Cardiac septum (tissue), 1 donor: ENCODE data around the gene TP73. TPM values are rescaled to one million over a fixed set of nuclear protein-coding genes. Genes with fewer than 3 reads are reported as not detected.
"Not testable (repeated sequence)": the region's sequence is repeated elsewhere in the genome, so short reads cannot be mapped to it uniquely, and the experiment has no call there.

Experiments used
- DNase-seq: peaks from one replicate; pipeline ENCODE4 v3.0.0-alpha.2; 2020; ENCODE audit warnings: low spot score
- intact Hi-C: fragments of 100-400 bp; cut with DNase I; formaldehyde crosslinking; loops from one replicate; pipeline ENCODE4 v1.14.0; 2022
- total RNA-seq: library from RNA; stranded (reverse); fragmentation: NEBNext Ultra II Directional; extraction: Animal tissue kit (Norgen Biotek cat#: 25700); gene quantifications from one replicate; pipeline ENCODE4 v1.2.1, GENCODE V29; 2021
- donor health status: DM: no; HTN: no; CAD: no.

Gene TP73
- total RNA-seq, 1 donor from 2014 or later, result 0.30 TPM

DNA sequence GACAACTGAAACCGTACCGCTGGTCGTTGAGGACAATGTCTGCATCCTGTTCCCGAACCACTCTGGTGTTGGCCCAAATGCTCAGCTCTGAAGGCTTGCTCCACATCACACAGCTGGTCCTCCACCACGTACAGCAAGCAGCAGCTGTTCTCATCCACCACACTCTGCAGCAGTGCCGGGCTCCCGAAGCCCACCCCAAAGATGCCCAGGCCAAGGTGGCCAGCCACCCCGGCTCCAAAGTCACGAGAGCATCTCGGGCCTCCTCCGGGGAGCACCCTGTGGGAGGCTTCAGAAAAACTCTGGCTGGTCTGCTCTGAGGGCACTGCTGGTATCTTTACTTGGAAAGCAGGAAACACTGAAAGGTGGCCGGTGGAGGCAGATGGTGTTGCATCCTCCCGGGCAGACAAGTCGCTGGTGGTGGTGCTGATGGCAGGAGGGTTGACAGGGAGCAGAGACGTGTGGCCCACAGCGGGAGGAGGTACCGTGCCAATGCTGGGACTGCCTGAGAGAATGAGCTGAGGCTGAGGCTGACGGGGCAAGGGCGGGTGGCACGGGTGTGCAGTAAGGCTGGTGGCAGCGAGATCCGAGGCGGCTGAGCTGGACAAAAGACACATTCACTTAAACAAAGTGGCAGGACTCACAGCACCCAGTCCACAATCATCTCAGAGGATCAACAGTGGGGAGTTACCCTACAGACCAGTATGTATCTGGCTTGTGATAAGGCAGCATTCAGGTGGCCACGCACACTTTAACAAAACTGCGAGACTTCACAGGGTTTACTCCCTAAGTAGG, 93.5 kb downstream of the TP73 start:
- DNase-seq, result no peak
- intact Hi-C loops, result loop anchor here (2.0 kb wide), 1 partner anchor 51 kb away; the partner anchor contains the start of gene LRRC47

DNA sequence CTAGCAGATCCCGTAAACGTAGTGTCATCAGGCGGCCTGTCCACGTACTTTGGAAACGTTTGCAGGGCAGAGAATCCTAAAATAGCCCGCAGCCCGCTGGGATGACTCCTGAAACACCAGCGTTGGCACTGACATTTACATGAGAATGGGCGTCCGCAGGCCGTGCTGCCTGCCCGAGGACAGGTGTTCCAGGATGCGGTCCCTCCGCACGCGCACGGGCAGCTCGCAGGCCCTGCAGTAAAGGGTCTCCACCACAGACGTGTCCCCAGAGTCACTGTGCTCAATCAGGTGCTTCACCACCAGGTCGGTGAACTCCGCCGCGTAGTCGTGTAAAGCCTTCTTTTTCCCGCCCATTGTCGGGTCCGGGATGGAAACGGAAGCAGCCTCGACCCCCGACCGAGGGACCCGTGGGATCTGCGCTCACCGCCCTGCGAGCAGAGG, 94.1 kb downstream of the TP73 start:
- intact Hi-C loops, result loop anchor here (2.0 kb wide), 1 partner anchor 50 kb away; the partner anchor contains the start of gene LRRC47
- no peak for DNase-seq

DNA sequence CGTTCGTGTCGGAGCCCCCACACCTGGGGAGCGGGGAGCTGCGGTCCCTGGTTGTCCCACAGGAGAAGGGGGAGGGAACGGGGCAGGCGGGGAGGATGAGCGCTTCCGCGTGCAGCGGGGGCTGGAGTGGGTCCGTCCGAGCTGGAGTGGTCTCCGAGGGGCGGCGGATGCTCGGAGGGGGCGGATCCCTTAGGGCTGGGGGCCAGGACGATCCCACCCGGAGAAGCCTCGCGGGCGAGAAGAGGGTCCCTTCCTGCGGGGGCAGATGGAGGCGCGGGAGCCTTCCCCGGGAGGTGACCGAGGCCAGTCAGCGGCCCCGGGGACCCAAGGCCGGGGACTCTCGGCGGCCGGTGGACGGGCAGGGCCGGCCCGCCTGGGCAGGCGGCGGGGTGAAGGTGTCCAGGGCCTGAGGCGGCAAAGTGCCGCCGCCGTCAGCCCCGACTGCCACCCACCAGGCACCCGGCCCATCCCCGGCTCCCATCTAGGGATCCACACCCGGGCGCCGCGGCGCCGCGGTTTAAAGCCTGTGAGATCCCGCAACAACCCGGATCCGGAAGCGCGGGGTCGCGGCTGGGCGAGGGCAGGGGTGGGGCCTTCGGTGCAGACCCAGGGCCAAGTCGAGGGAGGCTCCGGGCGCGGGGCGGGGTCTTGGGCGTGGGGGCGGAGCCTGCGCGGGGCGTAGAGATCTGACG, 94.7 kb downstream of the TP73 start:
- intact Hi-C loops, result loop anchor here (2.0 kb wide), 1 partner anchor 50 kb away; the partner anchor contains the start of gene LRRC47
- peak; percentile 93 for DNase-seq

DNA sequence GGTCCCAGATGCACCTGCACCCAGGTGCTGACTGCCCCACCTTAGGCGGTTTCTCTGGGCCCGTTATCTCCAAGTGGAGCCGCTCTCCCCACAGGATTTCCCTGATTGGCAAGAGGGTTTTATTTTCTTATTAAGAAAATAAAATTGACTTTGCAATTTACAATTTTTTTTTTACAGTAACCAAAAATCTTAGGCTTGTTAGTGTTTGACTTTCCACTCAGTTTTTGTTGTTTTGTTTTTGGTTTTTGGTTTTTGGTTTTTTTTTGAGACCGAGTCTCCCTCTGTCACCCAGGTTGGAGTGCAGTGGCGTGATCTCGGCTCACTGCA, 95.2 kb downstream of the TP73 start:
- no peak for DNase-seq

DNA sequence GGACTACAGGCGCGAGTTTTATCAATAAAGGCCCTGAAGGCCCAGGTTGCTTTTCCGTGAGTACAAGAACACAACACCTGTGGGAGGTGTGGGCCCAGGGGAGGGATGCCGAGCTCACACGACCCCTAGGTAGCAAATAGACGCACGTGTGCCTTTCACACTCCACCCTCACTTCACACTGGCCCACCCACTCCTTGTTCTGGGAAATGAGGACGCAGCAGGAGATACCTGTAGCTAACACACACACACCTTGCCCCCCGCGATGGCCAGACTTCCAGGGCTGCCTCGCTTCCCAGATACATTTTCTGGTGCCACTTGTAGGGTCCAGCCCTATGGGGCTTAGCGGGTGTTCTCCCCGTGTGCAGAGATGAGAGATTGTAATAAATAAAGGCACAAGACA, 95.6 kb downstream of the TP73 start:
- DNase-seq, result no peak
- intact Hi-C loops, result loop anchor here (2.0 kb wide), 1 partner anchor 49 kb away; the partner anchor contains the start of gene LRRC47

More for the DNA sequence above, 95.2 kb downstream of the TP73 start:
- intact Hi-C loops, result loop anchor here (2.0 kb wide), 1 partner anchor 49 kb away; the partner anchor contains the start of gene LRRC47

DNA sequence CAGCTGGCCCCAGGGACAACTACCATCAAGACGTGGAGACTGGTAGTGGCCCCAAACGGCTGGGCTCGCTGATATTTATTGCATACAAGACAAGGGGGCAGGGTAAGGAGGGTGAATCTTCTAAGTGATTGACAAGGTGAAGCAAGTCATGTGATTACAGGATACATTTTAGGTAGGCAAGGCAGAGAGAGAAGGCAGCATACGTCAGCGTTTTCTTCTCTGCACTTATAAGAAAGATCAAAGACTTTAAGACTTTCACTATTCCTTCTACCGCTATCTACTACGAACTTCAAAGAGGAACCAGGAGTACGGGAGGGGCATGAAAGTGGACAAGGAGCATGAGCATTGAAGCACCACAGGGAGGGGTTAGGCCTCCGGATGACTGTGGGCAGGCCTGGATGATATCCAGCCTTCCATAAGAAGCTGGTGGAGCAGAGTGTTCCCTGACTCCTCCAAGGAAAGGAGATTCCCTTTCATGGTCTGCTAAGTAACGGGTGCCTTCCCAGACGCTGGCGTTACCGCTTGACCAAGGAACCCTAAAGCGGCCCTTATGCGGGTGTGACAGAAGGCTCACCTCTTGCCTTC, 96.1 kb downstream of the TP73 start:
- DNase-seq, intact Hi-C loops: not testable (repeated sequence)

DNA sequence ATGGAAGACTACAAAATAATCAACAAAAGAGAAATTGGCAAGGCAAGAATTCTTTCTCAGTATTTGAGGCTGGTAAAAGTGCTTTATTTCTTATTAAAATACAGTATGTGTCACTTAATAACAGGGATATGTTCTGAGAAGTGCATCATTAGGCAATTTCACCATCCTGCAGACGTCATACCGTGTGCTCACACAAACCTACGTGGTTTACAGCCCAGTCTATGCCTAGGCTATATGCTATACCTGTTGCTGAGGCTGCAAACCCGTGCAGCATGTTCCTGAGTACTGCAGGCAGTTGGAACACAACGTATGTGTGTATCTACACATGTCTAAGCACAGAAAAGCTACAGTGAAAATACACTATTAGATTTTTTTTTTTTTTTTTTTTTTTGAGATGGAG, 97.2 kb downstream of the TP73 start:
- intact Hi-C loops, result no loop called here
- no peak for DNase-seq

DNA sequence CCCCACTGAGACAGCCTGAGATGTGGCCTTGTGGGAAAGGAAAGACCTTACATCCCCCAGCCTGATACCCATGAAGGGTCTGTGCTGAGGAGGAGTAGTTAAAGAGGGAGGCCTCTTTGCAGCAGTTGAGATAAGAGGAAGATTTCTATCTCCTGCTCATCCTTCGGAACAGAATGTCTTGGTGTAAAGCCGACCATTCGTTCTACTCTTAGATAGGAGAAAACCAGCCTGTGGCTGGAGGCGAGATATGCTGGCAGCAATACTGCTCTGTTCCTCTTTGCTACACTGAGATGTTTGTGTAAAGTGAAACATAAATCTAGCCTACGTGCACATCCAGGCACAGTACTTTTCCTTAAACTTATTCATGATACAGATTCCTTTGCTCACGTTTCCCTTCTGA, 98.4 kb downstream of the TP73 start:
- DNase-seq, result no peak
- intact Hi-C loops, result no loop called here

DNA sequence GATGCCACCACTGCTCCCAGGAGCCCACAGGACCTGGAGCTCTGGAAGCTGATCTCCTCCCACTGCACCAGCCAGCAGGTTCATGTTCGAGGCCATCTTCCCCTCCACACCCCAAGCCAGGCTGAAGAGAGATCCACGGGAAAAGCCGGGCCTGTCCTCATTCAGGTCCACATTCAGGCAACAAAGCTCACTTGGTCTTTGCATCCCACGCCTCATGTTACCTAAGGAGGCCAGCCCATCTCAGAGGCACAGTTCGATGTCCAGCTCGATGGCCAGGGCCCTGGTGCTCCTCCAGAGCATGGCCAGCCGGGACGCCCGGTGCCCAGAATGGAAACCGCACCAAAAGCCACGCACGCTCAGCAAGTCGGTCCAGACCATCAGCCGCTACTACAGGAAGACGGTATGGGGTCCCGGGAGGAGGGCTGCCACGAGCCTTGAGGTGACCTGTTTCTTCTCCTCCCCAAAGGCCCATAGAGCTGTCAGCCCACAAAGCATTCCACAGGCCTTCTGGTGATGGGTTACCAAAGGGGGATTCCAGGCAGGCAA, 100.2 kb downstream of the TP73 start, which contains the start of gene CCDC27:
TSS of gene CCDC27 (plus strand) at position 51 of the 546 bp plus-strand sequence. CDS start at position 83, 32 bp downstream.
- no peak for DNase-seq
- intact Hi-C loops, result no loop called here

DNA sequence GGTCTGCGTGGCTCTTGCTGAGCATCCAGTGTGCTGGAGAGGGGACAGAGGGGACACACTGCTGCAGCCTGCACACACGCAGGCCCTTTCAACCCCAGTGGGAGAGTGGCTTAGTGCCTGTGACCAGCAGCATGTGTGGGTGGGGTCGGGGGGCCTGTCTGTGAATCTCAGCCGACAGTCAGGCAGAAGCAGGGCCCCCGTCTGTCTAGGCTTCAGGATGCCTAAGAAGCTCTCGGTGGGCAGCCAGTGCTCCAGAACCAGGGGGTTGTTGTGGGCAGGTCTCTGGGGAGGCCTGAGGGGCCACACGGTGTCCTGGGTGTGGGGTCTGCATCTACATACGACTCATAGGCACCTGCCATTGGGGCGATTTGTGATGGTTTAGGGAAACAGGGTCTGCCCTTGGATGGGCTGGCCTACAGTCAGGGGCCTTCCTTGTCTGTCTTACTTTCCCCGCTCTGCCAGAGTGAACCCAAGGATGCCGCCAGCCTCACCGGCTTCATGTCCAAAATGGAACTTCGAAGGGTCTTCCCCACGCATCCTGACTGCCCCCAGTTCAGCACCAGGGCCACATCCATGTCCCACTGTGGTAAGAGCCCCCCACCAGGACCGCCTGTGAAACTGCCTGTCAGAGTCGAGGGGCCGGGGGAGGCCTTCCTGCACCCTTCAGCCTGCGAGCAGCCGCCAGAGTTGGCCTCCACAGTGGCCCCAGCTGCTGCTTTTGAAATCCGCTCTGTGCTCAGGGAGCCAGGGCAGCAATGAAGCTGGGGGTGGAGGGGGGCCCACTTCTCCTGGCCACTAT, 101.5 kb downstream of the TP73 start:
- no peak for DNase-seq
- intact Hi-C loops, result no loop called here

DNA sequence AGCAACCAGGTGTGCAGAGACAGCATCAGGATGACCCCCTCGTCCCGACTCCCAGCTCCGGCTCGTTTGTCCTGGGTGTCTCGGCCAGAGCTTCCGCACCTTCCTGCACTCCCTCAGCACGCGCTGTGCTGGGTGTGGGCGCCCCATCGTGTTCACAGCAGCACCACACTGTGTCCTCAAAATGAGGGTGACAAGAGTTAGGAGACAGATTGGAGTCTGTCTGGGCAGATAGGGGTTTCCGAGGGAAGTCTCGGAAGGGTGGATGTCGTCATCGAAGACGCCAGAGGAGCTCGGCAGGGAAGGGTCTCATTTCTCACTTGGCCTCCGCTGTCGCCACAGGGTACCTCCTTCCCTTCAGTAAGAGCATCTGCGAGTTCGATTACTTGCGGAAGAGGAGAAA, 104.1 kb downstream of the TP73 start:
- no peak for DNase-seq
- intact Hi-C loops, result no loop called here

DNA sequence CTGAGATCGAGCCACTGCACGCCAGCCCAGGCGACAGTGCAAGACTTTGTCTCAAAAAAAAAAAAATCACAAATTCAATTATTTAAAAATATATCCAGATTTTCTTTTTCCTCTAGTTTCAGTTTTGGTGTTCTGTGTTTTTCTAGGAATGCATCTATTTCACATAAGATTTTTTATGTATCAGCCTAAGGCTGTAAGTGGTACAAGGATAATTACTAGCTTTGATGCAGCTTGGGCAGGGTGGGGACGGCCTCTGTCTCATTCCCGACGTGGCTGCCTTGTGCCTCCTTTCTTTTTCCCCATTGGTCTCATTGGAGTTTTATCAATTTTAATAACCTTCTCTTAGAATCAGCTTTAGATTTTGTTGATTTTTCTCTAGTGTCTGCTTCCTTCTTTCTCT, 106.8 kb downstream of the TP73 start:
- intact Hi-C loops, result no loop called here

DNA sequence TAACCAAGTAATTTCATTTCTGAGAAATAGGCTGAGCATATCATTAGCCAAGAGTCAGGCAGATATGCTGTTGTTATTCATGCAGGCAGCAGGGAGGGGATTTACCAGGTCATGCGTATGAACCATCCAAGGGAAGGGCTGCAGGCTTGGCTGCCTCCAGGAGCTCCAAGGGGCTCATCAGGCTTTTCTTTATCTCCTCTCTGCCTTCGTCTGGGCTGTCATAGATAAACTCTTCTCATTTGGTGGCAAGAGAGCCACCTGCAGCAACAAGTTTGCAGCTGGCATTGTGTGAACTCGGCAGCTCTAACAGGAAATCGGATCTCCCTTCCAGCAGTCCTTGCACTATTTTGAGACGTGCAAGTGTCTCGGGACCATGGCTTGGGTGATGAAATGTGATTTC, 107.5 kb downstream of the TP73 start:
- DNase-seq, result no peak
- intact Hi-C loops, result no loop called here

More for the DNA sequence above, 106.8 kb downstream of the TP73 start:
- no peak for DNase-seq

DNA sequence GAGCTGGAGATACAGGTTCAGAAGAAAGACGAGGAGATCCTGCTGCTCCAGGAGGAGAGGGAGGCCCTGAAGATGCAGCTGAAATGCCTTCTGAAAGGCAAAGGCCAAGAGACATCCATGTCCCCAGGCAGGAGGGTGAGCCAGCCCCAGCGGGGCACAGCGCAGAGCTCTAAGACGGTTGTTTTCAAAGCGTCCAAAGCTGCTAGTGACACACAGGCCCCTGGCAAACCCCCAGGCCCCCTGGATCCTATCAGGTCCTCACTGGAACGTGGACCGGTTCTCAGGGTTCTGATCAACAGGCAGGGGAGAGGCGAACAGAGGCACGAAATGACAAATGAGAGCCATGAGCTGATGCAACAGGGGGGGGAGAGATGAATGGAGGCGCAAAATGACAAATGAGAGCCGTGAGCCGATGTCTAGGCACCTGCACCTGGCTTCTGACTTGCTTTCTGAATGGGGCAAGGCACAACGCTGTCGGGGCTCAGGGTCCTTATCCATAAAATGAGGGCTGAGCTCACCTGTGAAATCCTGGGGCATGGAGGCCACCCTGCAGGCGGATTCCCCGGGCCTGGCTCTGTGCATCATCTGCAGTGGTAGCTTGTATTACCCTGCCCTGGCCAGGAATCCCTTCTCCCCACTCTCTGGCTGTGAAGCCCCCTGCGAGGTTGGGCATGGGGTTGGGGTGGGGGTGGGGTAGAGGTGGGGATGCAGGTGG, 109.1 kb downstream of the TP73 start:
- no peak for DNase-seq
- intact Hi-C loops, result no loop called here

DNA sequence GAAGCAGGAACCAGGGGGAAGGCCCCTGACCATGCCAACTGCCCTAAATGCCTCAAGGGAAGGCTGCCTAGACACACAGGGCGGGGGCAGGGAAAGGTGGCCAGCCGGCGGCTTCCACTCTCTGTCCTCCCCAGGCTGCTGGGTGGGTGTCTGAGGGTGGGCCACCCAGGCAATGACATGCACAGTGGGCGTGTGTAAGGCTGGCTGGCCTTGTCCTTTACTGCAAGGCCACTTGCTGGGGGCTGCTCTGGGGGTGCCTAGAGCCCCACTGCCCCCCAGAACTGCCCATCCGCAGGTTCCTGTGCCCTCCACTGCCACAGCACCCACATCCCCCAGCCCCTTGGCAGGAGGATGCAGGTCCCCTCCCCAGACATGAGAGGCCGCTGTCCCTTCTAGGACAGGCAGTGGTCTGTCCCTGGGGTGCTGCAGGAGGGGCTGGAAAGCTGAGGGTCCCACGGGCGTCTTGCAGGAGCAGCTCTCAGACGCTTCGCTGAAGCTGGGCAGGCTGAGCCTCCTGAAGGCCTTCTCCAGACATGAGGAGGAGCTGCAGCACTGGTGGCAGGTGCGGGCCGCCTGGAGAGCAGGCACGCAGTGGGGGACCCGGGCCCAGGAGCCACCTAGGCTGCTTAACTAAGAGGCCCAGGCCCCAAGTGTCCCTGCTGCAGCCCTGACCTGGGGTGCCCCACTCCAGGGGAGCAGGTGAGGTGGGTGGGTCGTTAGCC, 110.0 kb downstream of the TP73 start:
- DNase-seq, result no peak
- intact Hi-C loops, result no loop called here

DNA sequence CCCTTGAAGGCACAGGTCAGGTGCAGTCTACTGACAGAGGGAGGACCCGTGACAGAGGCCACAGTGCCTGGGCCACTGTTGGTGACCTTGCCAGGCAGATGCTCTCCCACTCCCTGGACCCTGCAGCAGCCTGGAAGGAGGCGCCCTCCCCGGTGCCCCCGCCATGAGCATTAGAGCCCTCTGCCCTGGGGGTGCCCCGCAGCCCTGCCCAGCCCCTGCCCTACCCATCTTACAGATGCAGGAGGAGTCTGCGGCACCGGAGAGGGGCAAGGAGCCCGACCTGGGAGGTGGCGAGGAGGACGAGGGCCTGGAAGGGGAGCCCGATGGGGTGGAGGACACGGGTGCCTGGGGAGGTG, 110.5 kb downstream of the TP73 start:
- intact Hi-C loops, result no loop called here
- no peak for DNase-seq

DNA sequence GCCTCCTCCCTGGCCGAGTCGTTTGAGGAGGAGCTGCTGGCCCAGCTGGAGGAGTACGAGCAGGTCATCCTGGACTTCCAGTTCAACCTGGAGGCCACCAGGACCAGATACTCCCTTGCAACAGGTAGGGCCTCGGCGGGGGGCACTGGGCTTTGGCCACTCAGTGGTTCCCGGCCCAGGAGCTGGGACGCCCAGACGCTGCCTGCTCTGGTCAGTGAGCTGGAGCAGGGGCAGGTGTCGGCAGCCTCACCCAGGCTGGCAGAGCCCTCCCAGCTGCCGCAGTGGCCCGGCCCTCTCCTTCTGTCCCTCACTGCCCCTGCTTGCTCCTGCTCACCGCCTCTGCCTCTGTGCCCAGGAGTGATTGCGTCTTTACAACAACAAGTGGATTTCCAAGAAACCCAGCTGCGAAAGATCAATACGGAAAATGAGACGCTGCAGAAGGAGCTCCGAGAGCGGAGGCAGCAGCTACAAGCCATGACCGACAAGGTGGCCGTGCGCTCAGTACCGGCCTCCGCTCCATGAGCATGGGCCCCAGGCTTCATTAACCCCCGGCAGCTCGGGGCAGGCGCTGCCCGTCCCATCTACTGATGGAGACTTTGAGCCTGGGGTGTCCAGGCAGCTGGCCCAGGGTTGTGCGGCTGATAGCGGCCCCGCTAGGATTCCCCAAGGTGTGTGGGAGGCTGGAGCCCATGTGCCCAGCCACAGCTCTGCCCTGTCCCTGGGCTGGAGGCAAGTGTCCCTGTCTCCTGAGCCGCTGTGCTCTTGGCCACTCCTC, 111.2 kb downstream of the TP73 start:
- intact Hi-C loops, result no loop called here
- no peak for DNase-seq
